HG03439 (cell line): ENCODE results near the gene USP22.

ENCODE experiments used
- ATAC-seq: cut with Tn5 transposase; IDR thresholded peaks from one replicate; pipeline ENCODE4 v1.9.1; 2021; ENCODE audit warnings: mild to moderate bottlenecking, moderate library complexity; ENCODE audit not compliant: unreplicated experiment

The USP22 gene

DNA sequence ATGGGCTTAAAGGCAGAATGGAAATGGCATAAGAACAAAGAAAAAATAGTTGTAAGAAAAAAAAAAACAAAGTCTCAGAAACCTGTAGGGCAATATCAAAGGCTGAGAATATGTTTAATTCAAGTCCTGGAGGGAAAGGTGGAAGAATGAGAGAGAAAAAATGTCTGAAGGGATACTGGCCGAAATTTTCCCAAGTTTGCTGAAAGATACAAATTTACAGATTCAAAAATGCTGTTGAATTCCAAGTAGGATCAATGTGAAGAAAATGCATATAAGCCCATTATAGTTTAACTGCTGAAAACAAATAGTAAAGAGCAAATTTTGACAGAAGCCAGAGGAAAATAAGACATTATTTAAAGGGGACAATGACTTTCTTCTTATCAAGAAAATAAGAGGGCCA is 6.6 kb upstream of the USP22 start:
- ATAC-seq = no peak

DNA sequence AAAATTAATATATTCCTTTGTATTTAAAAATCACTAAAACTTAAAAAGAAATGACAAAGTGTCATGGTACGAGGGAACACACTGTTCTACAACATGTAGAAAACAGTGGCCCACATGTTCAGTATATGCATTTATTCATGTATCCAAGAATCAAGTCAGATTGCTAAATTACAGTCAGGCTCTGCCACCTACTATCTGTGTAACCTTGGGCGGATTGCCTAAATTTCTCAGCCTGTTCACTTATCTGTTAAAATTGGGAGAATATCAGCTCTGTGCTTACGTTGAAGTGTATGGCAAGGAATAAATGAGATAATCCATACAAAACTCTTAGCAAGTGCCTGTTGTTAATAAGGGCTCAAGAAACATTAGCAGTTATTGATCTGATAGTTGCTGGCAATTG is 3.4 kb upstream of the USP22 start:
- no peak for ATAC-seq

DNA sequence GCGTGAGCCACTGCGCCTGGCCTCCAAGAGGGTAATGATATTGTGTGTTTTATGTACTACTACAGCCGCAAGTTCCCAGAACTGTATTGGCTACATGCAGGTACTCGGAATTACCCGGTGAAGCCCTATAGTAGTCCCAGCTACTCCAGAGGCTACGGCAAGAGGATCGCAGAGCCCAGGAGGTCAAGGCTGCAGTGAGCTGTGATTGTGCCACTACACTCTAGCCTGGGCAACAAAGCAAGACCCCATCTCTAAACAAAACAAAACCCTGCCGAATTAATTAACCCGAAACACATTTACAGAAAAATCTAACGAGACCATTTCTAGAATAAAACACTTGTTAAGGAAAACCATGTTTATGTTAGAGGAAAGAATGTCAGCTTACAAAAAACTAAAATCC is 2.2 kb upstream of the USP22 start:
- no peak for ATAC-seq

DNA sequence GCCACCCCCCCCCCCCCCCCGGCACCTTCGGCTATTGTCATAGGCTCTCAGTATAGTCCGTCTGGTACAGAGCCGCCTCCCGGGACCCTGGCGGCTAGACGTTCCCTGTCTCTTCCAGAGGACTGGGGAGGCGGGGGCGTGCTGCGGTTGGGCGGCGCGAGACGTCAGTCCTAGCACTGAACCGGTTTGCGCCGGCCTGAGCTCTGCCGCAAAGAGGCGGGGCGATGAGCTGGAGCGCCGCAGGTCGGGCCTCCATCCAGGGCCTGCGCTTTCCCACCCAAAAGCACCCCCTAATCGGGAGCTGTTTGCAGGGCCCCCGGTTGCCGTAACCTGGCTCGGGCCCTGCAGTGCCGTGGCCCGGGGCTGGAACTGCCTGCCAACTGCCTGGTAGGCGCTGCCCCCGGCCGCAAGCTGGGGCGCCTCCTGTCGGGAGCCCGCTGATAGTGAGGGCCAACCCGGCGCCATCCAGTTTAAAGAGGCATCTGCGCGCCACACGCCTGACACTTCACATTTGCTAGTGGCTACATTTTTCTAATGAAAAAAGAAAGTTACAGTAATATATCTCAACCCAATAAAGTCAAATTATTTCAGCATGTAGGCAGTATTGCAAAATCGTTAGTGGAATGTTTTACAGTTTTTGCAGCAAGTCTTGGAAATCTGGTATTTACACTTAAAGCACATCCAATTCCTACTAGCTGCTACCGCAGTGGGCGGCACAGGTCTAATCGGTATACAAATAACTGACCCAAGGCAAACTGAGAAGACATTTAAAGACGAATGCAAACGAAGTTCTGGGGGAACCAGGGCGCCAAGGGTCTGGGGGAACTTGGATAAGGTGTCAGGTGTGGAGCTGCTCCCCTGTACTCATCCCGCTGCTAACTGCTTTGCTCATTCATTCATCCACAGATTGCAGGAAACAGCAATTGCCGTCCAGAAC is 753 bp upstream of the USP22 start:
- peak; percentile 80 for ATAC-seq

DNA sequence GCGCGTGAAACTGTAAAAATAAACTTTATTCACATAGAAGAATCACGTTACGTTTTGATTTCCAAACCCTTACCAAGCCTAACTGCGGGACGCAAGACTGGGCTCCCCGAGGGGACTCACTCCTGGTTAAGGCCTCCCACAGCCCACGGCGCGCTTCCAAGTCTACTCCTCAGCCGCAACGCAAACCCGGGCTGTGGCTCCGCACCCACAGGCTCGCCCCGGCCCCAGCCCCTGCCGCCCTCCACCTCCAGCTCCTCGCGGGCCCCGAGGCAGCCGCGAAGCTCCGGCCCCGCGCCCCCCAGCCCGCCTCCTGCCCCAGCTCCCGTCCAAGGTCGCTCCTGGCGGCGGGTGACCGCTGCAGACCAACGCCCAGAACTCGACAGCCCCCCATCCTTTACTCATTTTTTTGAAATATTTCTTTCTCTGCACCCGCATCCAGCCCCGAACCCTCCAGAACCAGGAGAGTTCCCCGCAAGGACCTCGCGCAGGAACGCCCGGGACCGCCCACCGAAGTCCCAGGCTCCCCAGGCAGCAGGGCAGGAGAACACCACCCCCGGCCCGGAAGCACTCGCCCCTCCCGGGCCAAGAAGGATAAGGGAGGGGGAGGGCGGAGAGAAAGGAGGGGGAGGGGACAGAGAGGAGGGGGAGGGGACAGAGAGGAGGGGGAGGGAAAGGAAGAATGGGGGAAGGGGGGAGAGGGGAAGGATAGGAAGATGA is 912 bp downstream of the USP22 start:
- ATAC-seq = no peak

DNA sequence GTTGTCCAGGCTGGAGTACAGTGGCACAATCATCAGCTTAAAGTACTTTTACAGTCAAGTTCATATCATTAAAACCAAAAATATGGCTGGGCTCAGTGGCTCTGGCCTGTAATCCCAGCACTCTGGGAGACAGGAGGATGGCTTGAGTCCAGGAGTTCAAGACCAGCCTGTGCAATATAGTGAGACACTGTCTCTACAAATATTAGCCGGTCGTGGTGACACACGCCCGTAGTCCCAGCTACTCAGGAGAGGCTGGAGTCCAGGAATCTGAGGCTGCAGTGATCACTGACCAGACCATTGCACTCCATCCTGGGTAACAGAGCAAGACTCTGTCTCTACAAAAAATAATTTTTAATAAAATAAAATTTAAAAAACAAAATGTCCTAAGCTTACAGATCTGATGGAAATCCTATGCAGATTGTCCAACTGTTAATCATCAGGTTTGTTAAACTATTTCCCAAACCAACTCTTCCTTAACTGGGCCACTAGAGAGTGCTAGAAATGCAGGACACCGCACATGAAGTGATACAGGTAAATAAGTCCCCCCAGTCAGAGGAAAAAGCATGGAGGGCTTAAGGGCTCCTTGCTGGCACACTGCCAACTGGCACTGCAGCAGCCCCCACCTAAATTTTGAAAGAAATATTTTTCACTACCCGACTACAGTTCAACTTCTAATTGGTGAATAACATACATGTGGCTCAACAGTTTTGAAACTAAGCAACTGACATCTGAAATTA is 2.8 kb downstream of the USP22 start:
- no peak for ATAC-seq

DNA sequence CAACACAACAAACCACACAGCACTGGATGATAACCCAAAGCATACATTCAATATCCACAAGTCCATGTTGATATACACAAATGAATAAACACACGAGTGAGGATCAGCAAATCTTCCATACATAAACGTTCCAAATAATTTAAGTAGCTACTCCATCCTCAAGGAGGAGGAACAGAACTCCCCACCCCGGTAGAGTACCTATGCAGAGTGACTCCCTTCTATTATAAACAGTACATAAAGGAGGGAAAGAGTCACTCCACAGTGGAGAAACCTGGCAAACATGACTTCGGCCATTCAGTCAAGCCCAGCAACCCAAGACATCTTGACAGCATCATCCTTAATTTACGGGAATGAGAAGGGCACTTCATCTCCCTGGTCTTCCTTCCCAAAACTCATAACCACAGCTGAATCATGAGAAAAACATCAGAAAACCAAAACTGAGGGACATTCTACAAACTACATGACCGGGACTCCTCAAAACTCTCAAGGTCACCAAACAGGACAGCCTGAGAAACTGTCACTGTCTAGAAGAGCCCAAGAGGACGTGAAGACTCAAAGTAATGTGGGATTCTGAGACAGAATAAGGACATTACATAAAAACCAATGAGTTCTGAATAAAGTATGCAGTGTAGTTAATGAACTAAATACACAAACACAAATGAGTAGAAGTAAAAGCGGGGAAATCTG is 5.6 kb downstream of the USP22 start:
- no peak for ATAC-seq

DNA sequence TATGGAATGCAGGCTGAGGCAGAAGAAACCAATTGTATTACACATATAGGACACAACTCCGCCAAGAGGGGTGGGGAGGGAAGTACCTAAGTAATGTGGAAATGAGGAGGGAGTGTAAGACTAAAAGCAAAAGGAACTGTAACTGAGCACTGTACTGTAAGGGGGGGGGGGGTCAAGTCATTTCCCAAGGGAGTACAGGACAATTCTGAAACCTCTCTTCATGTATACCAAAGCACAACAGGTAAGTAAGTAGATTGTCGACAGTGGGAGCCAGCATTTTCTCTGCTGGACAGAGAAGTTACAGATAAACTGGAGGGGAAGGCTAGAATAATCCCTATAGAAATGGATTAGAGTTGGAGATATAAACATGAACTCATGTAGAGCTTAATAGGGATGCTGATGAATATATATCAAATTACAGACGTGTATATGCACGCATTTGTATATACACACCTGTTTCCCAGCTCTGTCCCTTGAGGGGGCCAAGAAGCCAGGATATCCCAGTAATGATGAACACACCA is 6.4 kb downstream of the USP22 start:
- no peak for ATAC-seq

DNA sequence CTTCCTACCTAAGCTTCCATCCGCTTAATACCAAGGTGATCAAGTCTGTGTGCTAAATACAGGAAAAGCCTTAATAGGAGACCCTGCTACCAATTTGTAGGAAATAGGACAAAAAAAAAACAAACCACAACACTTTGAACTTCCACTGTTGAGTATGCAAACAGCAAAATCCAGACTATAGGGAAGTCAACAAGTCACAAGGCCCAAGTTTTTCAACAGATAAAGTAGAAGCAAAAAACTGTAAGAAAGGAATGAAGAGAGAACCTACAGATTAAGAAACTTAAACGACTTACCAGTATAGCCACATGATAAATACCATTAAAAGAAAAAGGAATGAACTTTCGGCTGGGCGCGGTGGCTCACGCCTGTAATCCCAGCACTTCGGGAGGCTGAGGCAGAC is 7.4 kb downstream of the USP22 start:
- ATAC-seq = no peak

DNA sequence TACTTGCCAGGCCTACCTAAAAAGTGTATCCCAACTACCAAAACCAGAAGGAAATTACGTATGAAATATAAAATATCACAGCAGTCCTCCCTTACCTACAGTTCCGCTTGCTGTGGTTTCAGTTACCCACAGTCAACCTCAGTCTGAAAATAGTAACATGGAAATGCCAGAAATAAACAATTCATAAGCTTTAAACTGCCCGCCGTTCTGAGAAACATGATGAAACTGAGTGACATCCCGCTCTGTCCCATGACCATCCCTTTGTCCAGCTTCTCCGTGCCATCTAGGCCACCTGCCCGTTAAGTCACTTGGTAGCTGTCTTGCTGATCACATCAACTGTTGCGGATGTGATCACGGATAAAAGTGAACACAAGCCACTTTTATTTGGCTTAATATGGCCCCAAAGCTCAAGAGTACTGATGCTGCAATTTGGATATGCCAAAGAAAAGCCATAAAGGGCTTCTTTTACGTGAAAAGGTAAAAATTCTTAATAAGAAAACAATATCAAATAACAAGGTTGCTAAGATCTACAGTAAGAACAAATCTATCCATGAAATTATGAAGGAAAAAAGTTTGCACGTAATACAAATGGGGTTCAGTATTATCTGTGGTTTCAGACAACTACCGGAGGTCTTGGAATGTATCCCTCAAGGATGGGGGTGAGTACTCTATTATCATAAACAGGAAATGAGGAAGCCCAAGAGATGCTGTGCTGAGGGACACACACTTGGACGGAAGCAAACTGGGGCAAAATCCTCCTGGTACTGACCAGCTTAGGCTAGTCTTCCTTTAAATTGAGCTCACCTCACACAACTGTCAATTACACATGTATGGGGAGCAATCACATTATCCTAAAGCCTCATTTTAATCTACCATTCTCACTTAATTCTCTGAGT is 8.2 kb downstream of the USP22 start:
- peak; percentile 48 for ATAC-seq

DNA sequence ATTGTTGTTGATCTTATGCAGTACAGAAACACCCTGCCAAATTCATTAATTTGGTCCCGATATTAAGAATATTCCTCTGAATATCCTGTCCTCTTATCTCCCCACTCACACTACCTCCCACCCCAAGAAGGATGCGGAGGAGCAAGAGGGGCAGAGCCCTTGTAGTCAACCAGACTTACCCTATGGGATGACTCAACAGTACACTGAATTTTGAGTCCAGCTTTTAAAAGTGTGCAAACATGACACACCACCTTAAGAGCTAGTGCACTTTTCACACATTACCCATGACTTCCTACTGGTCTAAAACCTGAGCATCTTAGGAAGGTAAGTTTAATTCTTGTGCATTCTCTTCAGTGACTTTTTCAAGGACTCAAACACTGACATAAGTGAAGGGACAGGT is 9.5 kb downstream of the USP22 start:
- ATAC-seq = no peak

DNA sequence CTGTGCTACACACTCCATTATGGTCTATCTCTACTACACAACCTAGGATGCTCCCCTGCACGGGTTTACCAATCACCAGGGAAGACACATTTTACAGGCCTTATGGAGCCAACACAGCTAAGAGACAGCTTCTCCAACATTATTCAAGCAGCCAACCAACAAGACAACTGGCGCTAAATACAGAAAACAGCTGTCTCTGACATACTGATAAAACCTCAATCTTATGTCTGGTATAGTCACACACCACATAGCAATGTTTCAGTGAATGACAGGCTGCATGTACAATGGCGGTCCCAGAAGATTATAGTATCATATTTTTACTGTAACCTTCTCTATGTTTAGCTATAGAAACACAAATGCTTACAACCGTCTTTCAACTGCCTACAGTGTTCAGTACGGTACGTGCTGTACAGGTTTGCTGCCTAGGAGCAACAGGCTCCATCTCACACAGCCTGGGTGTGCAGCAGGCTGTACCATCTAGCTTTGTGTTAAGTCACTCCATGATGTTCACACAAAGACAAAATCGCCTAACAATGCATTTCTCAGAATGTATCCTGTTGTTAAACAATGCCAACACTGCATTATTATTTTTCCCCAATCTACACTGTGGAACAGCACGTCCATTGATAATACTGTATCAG is 10.9 kb downstream of the USP22 start:
- no peak for ATAC-seq

DNA sequence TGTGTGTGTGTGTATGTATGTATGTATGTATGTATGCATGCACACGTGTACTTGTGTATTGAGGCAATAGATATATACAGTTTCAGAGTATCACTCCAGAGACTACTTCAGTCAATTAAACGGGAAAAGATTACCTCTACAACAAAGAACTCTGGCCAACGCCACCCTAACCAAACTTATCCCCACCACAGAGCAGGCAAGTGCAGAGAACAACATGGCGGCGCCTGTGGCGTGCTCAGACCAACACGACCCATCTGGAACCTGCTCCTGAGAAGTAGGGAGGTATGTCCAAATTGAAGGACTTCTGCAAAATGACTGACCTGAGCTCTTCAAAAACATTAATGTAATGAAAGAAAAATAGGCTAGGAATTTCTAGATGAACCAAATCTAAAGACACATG is 12.4 kb downstream of the USP22 start:
- ATAC-seq = no peak

DNA sequence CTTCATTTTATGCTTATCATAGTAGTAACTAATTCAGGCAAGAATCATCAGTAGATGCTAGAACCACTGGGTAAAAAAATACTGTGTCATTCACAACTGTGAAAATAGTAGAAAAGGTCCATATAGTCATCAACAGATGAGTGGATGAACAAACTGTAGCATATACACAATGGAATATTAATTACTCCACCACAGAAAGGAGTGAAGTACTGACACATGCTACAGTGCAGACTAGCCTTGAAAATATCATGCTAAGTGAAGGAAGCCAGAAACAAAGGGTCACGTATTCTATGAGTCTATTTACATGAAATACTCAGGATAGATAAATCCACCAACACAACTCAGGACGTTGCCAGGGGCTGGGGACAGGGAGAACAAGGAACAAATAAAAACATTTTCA is 13.3 kb downstream of the USP22 start:
- ATAC-seq = no peak

DNA sequence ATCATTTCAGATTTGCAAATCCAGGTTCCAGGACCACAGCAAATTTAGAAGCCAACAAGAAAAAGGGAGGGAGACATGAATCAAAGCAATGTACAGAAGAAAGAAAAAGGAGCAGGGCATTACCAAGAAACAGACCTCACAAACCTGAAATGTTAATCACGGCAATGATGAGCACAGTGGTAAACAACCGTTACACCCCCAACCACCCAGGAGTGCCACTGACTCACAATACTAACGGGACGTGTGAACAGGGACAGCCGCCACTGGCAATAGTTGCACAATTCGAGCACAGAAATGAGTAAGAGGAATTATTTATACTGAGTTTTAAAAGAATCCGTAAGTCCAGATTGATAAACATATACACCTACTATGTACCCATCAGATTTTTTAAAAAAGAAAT is 13.8 kb downstream of the USP22 start:
- ATAC-seq = no peak

DNA sequence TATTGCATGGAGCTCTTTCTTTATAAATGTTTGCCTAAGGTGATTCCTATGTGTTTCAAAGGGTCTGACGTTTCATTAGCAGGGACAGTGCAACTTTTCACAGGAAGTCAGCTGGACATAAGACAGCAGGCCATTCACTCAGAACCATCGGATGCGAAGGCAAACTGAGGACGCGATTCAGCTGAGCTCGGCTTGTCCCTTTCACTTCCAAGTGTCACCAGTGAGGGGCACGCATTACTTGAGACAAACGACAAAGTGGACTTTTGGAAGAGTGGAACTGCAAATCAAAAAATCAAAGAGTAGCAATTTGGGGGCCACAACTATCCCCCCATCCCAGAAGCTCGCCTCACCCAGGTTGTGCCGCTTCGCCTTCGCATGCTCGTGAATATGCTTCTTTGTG is 14.6 kb downstream of the USP22 start:
- ATAC-seq = no peak

DNA sequence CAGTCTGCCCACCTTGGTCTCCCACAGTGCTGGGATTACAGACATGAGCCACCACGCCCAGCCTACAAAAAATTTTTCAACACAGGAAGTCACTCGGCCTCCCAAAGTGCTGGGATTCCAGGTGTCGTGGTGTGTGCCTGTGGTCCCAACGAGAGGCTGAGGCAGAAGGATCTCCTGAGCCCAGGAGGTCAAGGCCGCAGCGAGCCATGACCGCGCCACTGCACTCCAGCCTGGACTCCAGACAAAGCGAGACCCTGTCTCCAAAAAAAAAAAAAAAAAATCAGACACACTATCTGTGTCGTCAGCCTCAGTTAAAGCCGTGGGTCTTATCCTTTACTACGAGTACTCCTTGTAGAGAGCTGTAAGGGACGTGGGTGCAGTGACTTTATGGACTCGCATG is 15.8 kb downstream of the USP22 start:
- ATAC-seq = no peak

DNA sequence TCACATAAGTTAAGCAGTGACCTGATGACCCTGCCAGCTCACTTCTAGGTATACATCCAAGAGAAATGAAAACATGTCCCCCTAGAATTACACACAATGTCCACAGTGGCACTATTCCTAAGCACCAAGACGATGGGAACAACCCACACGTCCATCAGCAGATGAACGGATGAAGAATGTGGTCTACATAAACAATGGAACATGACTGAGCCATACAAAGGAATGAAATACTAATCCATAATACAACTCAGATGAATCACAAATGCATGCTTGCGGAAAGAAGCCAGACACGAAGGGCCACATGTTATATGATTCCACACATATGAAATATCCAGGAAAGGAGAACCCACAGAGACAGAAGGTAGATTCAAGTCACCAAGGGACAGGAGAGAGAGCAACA is 17.4 kb downstream of the USP22 start:
- no peak for ATAC-seq

DNA sequence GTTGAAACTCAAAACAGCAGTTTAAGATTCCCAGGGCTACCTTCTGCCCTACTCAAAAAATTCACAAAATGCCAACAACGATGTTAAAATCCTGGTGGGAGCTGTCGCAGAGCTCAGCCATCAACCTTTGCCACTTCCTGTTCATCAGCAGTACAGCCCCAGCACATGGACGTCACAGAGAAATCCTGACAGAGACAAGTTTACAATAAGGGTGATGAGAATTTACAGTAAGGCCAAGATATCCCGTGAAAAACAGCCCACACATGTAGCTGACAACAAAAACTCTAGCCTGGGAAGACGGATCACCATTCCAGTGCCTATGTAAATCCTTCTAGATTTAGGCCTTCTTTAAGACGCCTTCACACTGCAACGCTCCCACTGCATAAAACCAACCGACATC is 18.8 kb downstream of the USP22 start:
- no peak for ATAC-seq
